NB4 (cell line): ENCODE results near the gene MAPK8IP1.
"Not testable (repeated sequence)": the region's sequence is repeated elsewhere in the genome, so short reads cannot be mapped to it uniquely, and the experiment has no call there.

Source experiments
- DNase-seq: peaks from one replicate; pipeline ENCODE4 v3.0.0; 2010; ENCODE audit warnings: low read depth
- H3K4me3 ChIP-seq: one replicate; pipeline ENCODE4 v1.5.1; 2011; ENCODE audit warnings: mild to moderate bottlenecking, low read depth, low read length, moderate library complexity
- MYC ChIP-seq: IDR thresholded peaks from 2 replicates; pipeline ENCODE4 v1.6.1; 2011; ENCODE audit warnings: low read depth, low read length
- POLR2A ChIP-seq: IDR thresholded peaks from 2 replicates; pipeline ENCODE4 v1.6.1; 2011; ENCODE audit warnings: mild to moderate bottlenecking; ENCODE audit not compliant: insufficient read length; ENCODE audit errors: extremely low read depth
- TF ChIP-seq, protein P1 (sequence below): IDR thresholded peaks from one replicate; pipeline ENCODE4 v1.5.1; 2012; ENCODE audit warnings: low read depth, low read length
- TF ChIP-seq, protein P2 (sequence below): IDR thresholded peaks from 2 replicates; pipeline ENCODE4 v1.6.1; 2011; ENCODE audit warnings: low read depth, low read length

Gene MAPK8IP1

DNA sequence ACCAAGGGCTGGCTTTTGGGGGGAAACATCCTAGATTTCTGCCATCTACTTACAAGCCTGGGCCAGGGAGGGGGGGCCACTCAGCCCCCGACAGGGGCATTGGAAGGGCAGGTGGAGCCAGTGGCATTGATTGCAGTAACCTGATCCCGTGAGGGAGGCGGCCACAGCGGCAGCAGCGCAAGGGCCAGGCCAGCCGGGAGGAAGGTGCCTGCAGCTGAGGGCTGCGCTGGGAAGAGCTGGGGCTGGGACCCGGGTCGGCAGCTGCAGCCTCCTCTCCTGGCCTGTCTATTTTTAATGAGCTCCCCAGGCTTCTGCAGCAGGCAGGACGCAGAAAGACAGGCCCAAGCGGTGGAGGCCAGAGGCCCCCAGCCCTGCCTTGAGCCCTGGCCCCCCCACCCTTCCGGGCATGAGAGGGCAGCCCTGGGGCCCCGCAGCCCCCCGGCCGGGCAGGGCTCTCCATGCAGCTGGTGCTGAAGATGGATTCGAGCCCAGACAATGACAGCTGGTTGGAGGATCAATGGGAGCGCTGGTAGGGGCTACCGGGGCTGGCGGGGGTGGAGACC lies 11.1 kb downstream of the MAPK8IP1 start:
- TF ChIP-seq POLR2A (no peak), MYC (no peak)
- TF ChIP-seq, protein P1, sequence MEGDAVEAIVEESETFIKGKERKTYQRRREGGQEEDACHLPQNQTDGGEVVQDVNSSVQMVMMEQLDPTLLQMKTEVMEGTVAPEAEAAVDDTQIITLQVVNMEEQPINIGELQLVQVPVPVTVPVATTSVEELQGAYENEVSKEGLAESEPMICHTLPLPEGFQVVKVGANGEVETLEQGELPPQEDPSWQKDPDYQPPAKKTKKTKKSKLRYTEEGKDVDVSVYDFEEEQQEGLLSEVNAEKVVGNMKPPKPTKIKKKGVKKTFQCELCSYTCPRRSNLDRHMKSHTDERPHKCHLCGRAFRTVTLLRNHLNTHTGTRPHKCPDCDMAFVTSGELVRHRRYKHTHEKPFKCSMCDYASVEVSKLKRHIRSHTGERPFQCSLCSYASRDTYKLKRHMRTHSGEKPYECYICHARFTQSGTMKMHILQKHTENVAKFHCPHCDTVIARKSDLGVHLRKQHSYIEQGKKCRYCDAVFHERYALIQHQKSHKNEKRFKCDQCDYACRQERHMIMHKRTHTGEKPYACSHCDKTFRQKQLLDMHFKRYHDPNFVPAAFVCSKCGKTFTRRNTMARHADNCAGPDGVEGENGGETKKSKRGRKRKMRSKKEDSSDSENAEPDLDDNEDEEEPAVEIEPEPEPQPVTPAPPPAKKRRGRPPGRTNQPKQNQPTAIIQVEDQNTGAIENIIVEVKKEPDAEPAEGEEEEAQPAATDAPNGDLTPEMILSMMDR: no peak
- TF ChIP-seq, protein P2, sequence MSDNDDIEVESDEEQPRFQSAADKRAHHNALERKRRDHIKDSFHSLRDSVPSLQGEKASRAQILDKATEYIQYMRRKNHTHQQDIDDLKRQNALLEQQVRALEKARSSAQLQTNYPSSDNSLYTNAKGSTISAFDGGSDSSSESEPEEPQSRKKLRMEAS: no peak
- no peak for DNase-seq

DNA sequence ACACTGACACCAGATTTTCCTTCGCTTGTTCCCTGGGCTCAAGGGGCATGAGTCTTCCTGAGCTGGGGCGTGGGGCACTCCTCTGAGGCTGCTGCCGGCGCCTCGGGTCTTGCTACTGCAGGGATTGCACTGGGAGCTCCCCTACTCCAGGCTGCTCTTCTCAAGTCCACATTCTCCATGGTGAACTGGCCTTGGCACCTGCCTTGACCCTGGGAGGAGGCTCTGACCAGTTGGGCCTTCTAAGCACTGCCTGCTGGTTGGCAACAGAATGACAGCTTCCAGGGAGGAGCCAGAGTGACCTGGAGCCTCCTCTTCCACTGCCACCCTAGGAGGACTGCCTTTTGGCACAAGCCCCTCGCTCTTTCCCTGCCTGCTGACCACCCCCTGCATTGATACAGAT lies 12.1 kb downstream of the MAPK8IP1 start:
- DNase-seq: no peak
- no peak overlapping the region for H3K4me3 ChIP-seq
- TF ChIP-seq POLR2A (no peak), MYC (no peak)
- TF ChIP-seq, protein P2: no peak
- TF ChIP-seq, protein P1: no peak

More for the DNA sequence above, 11.1 kb downstream of the MAPK8IP1 start:
- no peak overlapping the region for H3K4me3 ChIP-seq

DNA sequence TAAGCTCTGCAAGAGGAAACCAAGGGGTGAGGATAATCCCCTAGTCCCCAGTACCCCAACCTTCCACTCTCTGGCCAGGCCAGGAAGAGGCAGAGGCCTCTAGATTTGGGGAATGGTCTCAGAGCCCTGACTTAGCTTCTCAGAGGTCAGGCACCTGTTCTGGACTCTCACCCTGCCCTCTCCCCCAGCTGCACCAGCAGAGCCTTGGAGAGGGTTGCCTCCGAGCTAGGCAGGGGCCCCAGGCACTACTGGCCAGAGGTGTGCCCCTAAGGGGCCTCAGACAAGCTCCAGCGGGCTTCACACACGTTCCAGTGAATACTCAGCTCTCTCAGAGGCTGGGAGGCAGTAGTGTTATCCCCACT lies 13.6 kb downstream of the MAPK8IP1 start:
- H3K4me3 ChIP-seq: no peak overlapping the region
- TF ChIP-seq MYC (no peak), POLR2A (no peak)
- TF ChIP-seq, protein P1: no peak
- TF ChIP-seq, protein P2: no peak

DNA sequence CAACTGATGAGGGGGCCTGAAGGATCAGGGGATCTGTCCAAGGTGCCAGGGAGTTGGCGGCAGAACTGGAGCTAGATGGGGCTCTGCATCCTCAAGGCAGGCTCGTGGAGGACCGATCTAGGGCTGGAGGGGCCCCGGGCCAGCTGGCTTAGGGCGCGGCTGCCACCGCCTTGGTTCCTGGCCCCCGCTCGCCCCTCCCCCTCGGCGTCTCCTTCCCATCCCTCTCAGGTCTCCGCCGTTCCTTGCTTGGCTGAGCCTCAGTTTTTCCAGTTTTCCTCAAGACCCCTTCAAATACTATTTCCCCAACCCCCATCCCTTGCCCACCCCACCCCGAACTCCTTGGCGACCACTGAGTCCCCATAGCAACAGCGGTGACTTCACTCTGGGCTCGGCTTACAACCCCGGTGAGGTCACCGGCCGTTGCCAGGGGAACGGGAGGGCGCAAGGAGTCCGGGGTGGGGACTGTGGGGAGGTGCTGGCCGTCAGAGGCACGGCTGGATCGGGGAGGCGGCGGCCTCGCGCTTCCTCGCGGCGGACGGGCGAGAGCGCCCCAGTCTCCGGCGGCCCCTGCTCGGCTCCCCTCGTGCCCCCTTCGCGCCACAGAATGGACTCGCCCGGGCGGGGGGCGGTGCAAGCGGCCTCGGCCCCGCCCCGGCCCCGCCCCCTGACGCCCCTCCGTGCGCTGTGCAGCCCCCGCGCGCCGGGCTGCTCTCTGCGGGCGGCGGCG lies 14.2 kb downstream of the MAPK8IP1 start:
- peak; percentile 46 for DNase-seq
- TF ChIP-seq, protein P2: no peak
- TF ChIP-seq MYC: no peak
- no peak for TF ChIP-seq POLR2A
- TF ChIP-seq, protein P1: no peak
- H3K4me3 ChIP-seq: no peak overlapping the region

More for the DNA sequence above, 13.6 kb downstream of the MAPK8IP1 start:
- DNase-seq: no peak

DNA sequence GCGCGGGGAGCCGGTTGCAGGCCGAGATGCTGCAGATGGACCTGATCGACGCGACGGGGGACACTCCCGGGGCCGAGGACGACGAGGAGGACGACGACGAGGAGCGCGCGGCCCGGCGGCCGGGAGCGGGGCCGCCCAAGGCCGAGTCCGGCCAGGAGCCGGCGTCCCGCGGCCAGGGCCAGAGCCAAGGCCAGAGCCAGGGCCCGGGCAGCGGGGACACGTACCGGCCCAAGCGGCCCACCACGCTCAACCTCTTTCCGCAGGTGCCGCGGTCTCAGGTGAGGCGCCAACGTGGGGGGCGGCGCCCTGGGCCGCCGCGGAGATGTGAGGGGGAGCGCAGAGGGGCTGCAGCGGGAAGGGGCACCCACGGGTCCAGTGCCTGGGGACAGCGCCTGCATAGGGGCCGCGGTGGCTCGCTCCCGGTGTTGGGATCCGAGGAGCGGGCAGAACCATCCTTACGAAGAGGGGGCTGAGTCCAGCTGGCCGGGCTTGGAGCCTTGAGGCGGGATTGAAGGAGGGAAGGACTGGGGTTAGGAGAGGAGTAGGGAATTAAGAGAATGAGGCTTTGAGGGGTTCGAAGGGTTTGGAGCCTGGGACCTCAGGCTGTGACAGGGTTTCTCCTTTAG lies 14.8 kb downstream of the MAPK8IP1 start:
- H3K4me3 ChIP-seq, DNase-seq: not testable (repeated sequence)

DNA sequence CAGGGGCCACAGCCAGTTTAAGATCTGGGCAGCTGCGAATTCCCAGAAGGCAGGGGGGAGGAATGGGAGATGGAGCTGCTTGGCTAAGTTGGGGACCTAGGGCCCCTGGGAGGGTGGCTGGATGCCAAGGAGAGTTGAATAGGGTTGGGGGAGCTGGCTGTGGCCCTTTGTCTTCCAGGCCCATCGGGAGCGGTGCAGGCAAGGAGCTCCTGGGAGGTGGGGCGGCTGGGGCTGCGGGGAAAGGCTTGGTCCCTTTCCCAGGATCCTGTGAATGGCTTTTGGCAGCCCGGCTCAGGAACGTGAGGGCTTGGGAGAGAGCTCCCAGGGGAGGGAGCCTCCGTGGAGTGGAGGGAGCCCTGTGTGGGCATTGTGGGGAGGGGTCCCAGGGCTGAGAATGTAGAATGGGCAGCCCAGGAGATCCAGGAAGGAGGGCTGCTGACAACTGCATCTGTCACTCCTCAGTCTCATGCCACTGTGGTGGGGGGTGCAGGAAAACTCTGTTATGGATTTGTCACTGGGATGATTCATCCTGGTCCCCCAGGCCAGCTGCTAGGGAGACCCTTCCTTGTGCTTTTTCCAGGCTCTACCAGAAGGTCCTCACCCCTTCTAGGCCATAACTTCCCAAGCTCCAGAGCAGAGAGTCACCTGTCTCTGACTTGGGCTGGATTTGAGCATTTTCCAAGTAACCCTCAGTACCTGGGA lies 15.6 kb downstream of the MAPK8IP1 start:
- TF ChIP-seq MYC (no peak), POLR2A (no peak)
- TF ChIP-seq, protein P2: no peak
- TF ChIP-seq, protein P1: no peak
- no peak overlapping the region for H3K4me3 ChIP-seq
- no peak for DNase-seq
